SU-DHL-6 (cell line): Measurements from ENCODE around the gene SKOR1.

Source experiments
- H2AFZ ChIP-seq: fragments of 200-600 bp; sonication (generic); 2 replicates; pipeline ENCODE4 v1.6.1; 2014; ENCODE audit warnings: low read depth, mild to moderate bottlenecking, moderate library complexity, mixed read lengths, antibody characterized with exemption, low read length; ENCODE audit not compliant: severe bottlenecking
- H3F3A ChIP-seq: fragments of 200-600 bp; shearing (Covaris generic); 2 replicates; pipeline ENCODE4 v1.6.0; 2016; ENCODE audit warnings: antibody characterized with exemption, mild to moderate bottlenecking; ENCODE audit not compliant: insufficient read depth
- H3K27ac ChIP-seq: fragments of 200-600 bp; sonication (generic); 2 replicates; pipeline ENCODE4 v1.5.1; 2016; ENCODE audit warnings: low read depth, mild to moderate bottlenecking, low read length, moderate library complexity, mixed read lengths
- H3K27me3 ChIP-seq: fragments of 200-600 bp; sonication (generic), shearing (Covaris generic); 2 replicates; pipeline ENCODE4 v1.6.0; 2014; ENCODE audit warnings: mild to moderate bottlenecking, low read length
- H3K36me3 ChIP-seq: fragments of 200-600 bp; sonication (generic); 2 replicates; pipeline ENCODE4 v1.6.1; 2014; ENCODE audit warnings: mild to moderate bottlenecking, low read length, mixed read lengths
- H3K4me2 ChIP-seq: fragments of 300-600, 200-600 bp; shearing (Covaris generic), sonication (generic); 2 replicates; pipeline ENCODE4 v1.6.0; 2014; ENCODE audit warnings: low read length, low read depth, mild to moderate bottlenecking; ENCODE audit not compliant: poor library complexity, severe bottlenecking
- H3K4me3 ChIP-seq: fragments of 200-600 bp; sonication (generic); 2 replicates; pipeline ENCODE4 v1.5.1; 2014; ENCODE audit warnings: antibody characterized with exemption, low read length, mild to moderate bottlenecking, mixed read lengths; ENCODE audit not compliant: insufficient read depth, poor library complexity, severe bottlenecking
- H3K79me2 ChIP-seq: fragments of 200-600 bp; sonication (generic); 2 replicates; pipeline ENCODE4 v1.6.1; 2014; ENCODE audit warnings: mild to moderate bottlenecking, low read length, moderate library complexity; ENCODE audit not compliant: insufficient read depth
- H3K9ac ChIP-seq: fragments of 200-600 bp; sonication (generic); 2 replicates; pipeline ENCODE4 v1.7.0; 2014; ENCODE audit warnings: mild to moderate bottlenecking, low read length
- H3K9me2 ChIP-seq: fragments of 200-600 bp; sonication (generic); replicated peaks from 2 replicates; pipeline ENCODE4 v1.6.1; 2014; ENCODE audit warnings: low read length; ENCODE audit not compliant: insufficient read depth
- H3K9me3 ChIP-seq: fragments of 200-600 bp; sonication (generic); 2 replicates; pipeline ENCODE4 v1.6.1; 2014; ENCODE audit warnings: low read length, mixed read lengths; ENCODE audit not compliant: insufficient read depth
- H4K20me1 ChIP-seq: fragments of 200-600 bp; sonication (generic); 2 replicates; pipeline ENCODE4 v1.6.1; 2014; ENCODE audit warnings: low read depth, mild to moderate bottlenecking, antibody characterized with exemption, low read length, moderate library complexity, mixed read lengths
- EZH2phosphoT487 ChIP-seq: fragments of 200-600 bp; sonication (generic), shearing (Covaris generic); conservative IDR thresholded peaks from 2 replicates; pipeline ENCODE4 v1.6.1; 2018; ENCODE audit warnings: mild to moderate bottlenecking, antibody characterized with exemption, low read length, moderate library complexity, mixed read lengths
- TF ChIP-seq, protein P1 (sequence below): fragments of 200-600 bp; sonication (generic); IDR thresholded peaks from one replicate; pipeline ENCODE4 v1.5.1; 2017; ENCODE audit warnings: antibody characterized with exemption, mild to moderate bottlenecking, low read length, moderate library complexity; ENCODE audit not compliant: insufficient read depth, poor library complexity, severe bottlenecking

The SKOR1 gene, protein sequence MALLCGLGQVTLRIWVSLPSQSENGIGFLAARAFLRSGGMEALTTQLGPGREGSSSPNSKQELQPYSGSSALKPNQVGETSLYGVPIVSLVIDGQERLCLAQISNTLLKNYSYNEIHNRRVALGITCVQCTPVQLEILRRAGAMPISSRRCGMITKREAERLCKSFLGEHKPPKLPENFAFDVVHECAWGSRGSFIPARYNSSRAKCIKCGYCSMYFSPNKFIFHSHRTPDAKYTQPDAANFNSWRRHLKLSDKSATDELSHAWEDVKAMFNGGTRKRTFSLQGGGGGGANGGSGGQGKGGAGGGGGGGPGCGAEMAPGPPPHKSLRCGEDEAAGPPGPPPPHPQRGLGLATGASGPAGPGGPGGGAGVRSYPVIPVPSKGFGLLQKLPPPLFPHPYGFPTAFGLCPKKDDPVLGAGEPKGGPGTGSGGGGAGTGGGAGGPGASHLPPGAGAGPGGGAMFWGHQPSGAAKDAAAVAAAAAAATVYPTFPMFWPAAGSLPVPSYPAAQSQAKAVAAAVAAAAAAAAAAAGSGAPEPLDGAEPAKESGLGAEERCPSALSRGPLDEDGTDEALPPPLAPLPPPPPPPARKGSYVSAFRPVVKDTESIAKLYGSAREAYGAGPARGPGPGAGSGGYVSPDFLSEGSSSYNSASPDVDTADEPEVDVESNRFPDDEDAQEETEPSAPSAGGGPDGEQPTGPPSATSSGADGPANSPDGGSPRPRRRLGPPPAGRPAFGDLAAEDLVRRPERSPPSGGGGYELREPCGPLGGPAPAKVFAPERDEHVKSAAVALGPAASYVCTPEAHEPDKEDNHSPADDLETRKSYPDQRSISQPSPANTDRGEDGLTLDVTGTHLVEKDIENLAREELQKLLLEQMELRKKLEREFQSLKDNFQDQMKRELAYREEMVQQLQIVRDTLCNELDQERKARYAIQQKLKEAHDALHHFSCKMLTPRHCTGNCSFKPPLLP

DNA sequence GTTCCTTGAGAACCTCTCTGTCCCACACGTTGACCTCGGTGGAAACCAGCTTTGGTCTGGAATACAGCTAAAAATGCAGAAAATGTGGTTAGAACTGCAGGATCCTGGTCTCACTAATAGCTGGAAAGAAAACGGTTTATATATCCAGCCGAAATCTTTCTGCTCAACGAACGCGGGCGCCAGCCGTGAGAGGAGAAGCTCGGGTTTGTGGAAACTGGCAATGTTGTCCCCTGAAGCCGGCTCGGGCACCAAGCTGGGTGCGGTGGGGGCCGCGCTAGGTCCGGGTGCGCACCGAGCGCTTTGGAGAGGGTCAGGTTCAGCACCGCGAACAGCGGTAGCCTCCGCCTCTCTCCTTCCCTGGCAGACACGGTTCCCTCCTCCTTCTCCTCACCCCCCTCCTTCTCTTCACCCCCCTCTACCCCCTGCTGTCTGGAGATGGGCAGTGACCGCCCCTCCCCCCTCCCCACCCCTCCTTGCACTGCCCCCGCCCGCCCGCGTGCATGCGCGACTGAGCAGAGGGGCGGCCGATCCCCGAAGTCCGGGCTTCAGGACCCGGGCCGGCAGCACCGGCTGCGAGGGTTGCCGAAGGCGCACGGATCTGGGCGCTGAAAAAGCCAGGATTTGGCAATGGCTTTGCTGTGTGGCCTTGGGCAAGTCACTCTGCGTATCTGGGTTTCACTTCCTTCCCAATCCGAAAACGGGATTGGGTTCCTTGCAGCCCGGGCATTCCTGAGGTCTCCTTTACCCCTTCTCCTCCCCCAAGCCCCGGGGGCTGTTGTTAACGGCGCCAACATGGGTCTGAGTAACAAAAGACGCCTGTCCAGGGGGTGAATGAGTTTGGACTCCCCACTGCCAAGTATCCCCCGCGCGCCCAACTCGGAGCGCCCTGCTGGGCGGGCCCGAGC is at the start of gene SKOR1:
Gene SKOR1, plus strand, starts transcription at position 534 of the 905 bp plus-strand sequence. Its CDS starts 94 bp downstream, at position 628.
- Histone ChIP-seq H3K79me2 (no peaks in the 10 kb centered on the region), H3K27ac (no peak within 1 kb of the TSS), H2AFZ (no peak within 1 kb of the TSS), H3K9me2 (no peaks in the 10 kb centered on the region), H3K4me3 (no peak within 1 kb of the TSS), H4K20me1 (no peaks in the 10 kb centered on the region), H3F3A (no peaks in the 10 kb centered on the region), H3K9ac (no peak within 1 kb of the TSS), H3K36me3 (no peaks in the 10 kb centered on the region), H3K9me3 (no peaks in the 10 kb centered on the region), H3K4me2 (no peak within 1 kb of the TSS), H3K27me3 (no peaks in the 10 kb centered on the region)
- TF ChIP-seq, protein P1, sequence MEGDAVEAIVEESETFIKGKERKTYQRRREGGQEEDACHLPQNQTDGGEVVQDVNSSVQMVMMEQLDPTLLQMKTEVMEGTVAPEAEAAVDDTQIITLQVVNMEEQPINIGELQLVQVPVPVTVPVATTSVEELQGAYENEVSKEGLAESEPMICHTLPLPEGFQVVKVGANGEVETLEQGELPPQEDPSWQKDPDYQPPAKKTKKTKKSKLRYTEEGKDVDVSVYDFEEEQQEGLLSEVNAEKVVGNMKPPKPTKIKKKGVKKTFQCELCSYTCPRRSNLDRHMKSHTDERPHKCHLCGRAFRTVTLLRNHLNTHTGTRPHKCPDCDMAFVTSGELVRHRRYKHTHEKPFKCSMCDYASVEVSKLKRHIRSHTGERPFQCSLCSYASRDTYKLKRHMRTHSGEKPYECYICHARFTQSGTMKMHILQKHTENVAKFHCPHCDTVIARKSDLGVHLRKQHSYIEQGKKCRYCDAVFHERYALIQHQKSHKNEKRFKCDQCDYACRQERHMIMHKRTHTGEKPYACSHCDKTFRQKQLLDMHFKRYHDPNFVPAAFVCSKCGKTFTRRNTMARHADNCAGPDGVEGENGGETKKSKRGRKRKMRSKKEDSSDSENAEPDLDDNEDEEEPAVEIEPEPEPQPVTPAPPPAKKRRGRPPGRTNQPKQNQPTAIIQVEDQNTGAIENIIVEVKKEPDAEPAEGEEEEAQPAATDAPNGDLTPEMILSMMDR = no peak
- TF ChIP-seq EZH2phosphoT487 = no peak

DNA sequence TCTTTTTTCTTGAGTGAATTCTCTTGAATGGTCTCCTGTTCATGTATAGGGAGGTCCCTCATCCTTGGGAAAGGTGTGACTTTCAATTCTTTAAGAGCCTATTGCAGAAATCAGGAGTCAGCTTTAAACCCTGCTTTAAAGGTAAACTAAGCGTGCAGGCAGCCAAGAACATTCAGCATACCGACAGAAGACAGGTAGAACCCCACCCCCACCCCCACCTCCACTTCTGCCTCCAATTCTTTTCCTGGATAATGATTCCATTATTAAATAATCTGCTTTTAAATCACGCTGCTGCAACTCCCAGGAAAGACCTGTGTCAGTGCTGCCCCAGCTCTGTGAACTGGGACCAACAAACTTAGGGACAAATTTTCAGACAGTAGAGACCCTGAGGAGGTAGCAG is 49.3 kb upstream of the SKOR1 start:
- no peaks in the 10 kb centered on the region for H3K79me2 ChIP-seq

DNA sequence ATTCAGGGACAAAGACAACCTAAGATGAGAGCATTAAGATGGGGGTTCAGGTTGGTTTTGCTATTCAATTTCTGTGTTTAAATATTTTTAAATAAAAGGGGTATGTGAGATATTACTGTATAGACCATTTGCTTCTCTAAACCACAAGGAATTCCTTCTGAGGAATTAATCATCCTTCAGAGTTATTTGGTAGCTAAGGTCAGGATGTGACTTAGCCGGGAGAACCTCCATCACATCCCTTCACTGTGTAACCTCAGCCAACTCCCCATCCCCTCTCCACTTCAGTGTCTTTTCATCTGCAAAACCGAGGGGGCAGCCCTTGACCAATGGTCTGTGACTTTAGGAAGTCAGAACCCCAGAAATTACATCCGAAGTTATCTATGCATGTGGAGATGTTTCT is 48.7 kb upstream of the SKOR1 start:
- H4K20me1 ChIP-seq = no peaks in the 10 kb centered on the region
- H3K27ac ChIP-seq = no peak overlapping the region
- H2AFZ ChIP-seq = no peak overlapping the region
- no peak overlapping the region for H3K4me2 ChIP-seq
- H3K9me3 ChIP-seq = no peaks in the 10 kb centered on the region
- no peaks in the 10 kb centered on the region for H3K79me2 ChIP-seq
- no peak overlapping the region for H3K9ac ChIP-seq
- H3K4me3 ChIP-seq = no peak overlapping the region
- TF ChIP-seq, protein P1 = no peak
- no peak for TF ChIP-seq EZH2phosphoT487
- H3K27me3 ChIP-seq = no peaks in the 10 kb centered on the region
- H3K9me2 ChIP-seq = no peaks in the 10 kb centered on the region
- no peaks in the 10 kb centered on the region for H3F3A ChIP-seq
- no peaks in the 10 kb centered on the region for H3K36me3 ChIP-seq

More for the DNA sequence above, 49.3 kb upstream of the SKOR1 start:
- Histone ChIP-seq H3K9me2 (no peaks in the 10 kb centered on the region), H3K27me3 (no peaks in the 10 kb centered on the region), H3K9ac (no peak overlapping the region), H2AFZ (no peak overlapping the region), H3K27ac (no peak overlapping the region), H4K20me1 (no peaks in the 10 kb centered on the region), H3K36me3 (no peaks in the 10 kb centered on the region), H3K4me3 (no peak overlapping the region), H3K4me2 (no peak overlapping the region), H3K9me3 (no peaks in the 10 kb centered on the region), H3F3A (no peaks in the 10 kb centered on the region)
- TF ChIP-seq, protein P1 = no peak
- no peak for TF ChIP-seq EZH2phosphoT487
